SHP77 treated with DMSO at 0.1 percent for 48 hours (cell line): ENCODE data around the gene PRRC2B.
"Not testable (repeated sequence)": the region's sequence is repeated elsewhere in the genome, so short reads cannot be mapped to it uniquely, and the experiment has no call there.

Experiments
- DNase-seq: peaks from one replicate; lab custom pipeline; 2025; lab: John Stamatoyannopoulos, UW

PRRC2B gene

DNA sequence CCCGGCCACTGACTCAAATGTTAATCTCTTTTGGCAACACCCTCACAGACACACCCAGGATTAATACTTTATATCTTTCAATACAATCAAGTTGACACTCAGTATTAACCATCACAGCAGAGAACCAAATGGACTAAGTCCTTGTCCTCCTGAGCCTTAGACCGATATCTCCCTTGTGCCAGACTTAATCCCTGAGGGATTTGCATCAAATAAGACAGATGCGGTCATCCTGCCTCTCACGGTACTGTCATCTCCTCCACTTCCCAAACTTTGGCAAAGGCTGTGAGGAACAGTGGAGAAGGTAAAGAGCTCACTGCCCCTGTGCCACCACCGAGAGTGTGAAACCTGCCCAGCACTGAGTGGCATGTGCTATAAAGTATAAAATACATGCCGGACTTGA is 6.5 kb upstream of the PRRC2B start:
- no peak for DNase-seq

DNA sequence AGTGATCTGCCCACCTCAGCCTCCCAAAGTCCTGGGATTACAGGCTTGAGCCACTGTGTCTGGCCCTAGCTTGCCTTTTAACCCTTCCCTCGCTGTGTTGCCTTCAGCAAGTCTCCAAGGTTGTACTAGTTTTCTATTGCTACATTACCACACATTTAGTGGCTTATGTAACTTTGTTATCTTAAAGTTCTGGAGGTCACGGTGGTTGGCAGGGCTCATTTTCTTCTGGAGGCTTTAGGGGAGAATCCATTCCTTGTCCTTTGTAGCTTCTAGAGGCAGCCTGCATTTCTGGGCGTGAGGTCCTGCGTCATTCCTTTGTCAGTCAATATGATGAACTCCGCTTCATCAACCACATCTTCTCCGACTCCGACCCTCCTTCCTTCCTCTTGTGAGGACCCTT is 2.9 kb upstream of the PRRC2B start:
- DNase-seq = no peak

DNA sequence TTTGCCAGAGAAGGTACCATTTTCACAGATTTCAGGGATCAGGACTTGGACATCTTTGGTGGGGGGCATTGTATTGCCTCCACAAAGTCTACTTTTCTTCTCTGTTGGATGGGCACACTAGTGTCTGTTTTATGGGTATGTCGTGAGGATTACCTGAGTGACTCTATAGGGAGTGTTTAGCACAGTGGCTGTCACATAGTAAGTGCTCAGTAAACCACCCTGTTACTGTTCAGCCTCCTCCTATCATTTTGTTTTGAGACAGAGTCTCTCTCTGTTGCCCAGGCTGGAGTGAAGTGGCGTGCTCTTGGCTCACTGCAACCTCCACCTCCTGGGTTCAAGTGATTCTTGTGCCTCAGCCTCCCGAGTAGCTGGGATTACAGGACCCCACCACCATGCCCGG is 2.4 kb upstream of the PRRC2B start:
- no peak for DNase-seq

DNA sequence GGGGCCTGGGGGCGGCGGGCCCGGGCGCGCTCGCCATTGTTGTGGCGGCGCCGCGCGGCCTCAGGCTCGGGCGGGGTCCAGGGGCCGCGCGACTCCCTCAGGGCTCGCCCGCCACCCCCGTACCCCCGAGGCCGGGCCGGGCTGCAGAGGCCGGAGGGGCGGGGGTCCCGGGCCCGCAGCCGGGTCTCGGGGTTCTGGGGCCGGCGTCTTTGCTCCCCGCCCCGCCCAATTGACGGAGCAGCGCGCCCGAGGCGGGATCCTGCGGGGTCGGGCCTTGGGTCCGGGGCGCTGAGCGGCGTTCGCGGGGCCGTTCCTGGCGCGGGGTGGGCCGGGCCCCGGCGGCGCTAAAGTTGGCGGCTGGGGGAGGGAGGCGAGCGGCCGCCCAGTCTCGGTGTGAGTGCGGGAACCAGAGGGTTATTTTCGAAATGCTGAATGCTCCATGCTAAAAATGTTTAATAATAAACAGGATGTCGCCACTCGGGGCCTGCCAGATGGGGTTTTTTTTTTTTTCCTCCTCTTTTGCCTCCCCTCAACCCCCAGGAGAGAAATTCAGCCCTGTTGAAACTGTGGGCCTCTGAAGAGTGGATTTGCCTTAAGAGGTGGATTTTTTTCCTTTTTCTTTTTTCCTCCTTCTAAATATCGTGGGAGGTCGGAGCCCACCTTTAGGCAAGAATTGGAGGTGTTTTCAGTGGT is 724 bp downstream of the PRRC2B start:
- DNase-seq = no peak

DNA sequence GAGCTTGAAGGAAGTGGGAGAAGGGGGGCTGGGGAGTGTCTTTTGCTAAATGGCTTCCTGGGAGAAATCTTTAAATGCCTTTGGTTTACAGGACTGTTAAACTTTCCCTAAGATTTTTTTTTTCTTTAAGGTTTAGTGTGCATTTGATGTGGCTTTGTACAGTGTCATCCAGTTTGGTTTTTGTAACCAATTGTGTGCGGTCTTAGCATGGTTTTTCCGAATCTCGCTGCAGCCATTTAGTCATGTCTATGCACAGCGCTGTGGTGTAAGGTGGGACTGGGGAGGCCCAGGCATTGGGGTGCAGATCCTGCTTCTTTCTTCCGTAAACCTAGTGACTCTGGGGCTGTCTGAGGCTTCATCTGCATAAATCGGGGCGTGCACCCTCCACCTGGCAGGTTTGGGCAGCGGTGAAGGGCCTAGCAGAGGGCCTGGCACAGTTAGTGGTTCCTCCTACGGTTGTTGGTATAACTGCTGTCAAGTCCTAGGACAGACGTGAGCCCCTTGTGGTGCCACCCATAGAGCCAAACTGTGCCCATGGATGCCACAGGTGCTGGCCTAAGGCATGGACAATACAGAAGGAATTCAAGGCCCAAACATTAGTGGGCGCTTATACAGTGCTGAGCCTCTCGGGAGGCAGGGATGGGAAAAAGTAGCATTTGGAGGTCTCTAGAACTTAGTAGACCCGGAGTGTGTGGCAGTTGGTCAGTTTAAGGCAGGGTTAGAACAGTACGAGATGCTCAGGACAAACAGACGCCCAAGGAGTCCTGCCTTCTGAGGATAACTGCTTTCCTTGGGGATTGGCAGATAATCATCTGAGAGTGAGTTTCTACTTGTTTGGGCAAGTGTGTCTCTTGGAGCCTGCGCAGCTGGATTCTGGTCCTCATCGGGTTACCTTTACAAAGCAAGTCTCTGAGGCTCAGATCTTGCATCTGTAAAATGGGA is 1.5 kb downstream of the PRRC2B start:
- DNase-seq = no peak

DNA sequence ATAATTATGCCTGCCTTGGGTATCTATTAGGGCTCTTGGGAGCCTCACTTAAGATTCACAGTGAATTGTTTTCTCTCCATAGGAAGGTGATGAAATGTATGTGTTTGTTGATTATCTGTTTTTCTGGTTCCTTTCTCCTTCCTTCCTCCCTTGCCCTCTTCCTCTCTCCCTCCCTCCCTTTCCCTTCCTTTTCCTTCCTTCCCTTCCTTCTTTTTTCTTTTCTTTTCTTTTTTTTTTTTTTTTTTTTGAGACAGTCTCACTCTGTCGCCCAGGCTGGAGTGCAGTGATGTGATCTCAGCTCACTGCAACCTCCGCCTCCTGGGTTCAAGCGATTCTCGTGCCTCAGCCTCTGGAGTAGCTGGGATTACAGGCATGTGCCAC is 2.2 kb downstream of the PRRC2B start:
- DNase-seq = not testable (repeated sequence)

DNA sequence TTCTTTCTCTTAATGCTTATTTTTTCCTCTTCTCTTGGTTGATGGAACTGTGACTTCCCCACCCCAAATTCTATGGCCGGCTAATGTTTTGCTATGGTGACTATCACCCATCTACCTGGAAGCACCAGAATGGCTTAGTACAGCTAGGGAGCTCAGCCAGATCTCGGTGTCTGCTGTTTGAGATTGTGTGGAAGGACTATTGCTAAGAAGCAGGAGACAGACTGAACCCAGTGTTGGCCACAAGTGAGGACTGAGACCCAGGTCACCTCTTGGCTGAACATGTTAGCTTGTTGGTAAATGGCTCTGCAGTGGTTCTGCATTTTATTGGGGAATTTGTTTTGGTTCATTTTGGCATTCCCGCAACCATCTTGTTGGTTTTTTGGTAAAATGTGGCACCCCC is 2.7 kb downstream of the PRRC2B start:
- no peak for DNase-seq

DNA sequence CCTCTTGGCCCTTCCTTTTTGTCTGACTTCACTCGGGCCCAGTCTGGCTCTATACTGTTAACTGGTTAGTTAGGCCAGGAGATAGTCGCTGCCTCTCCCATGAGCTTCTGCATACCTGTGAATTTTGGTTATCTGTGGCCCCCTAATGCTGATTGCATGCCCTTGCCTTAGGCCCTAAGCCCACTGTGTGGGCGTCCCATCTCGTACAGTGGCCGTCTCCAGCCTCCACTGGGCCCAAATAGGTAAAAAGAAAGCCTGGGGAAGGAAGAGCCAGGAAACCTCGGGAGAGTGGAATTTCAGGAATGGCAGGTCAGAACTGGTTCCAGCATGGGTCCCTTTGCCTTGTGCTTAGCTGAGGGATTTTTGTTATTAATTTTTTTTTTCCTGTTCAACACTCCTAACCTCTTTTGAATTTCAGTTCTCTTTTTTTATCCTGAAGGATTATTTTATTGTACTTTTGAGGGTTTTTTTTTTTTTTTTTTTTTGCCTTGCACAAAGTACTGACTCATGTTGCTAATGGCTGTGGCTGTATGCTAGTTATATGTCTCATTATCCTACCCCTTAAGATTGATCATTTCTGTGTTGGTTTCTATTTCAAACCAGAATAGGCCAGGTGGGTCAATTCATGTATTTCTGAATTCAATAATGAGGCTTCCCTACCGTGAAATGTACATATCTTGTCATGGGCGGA is 3.4 kb downstream of the PRRC2B start:
- no peak for DNase-seq

DNA sequence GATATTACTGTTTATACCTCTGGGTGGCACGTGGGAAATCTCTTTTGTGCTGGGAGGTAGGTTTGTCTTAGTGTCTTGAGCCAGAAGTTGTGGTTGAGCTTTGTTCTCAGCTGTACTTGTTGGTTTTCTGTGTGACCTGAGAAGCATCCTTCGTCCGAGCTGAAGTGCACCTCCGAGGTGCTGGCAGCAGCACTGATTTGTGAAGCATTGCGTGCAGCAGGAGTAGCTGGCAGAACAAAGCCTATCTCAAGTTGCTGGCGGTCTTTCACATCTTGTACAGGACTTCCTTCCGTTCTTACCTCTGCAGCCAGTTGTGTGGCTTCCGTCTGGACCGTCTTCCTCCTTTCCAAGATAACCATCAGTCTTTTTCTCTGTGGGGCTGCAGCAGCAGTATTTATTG is 4.3 kb downstream of the PRRC2B start:
- DNase-seq = no peak

DNA sequence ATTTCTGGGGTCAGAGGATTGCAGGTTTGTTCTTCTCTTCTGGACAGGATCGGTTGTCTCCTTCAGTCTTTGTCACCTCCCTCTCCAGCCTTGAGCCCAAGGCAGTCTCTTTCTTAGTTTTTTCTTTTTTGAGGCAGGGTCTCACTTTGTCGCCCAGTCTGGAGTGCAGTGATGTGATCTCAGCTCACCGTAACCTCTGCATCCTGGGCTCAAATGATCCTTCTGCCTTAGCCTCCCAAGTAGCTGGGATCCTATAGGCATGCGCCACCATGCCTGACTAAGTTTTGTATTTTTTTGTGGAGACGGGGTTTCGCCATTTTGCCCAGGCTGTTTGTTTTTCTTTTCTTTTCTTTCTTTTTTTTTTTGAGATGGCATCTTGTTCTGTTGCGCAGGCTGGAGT is 6.1 kb downstream of the PRRC2B start:
- DNase-seq = no peak

DNA sequence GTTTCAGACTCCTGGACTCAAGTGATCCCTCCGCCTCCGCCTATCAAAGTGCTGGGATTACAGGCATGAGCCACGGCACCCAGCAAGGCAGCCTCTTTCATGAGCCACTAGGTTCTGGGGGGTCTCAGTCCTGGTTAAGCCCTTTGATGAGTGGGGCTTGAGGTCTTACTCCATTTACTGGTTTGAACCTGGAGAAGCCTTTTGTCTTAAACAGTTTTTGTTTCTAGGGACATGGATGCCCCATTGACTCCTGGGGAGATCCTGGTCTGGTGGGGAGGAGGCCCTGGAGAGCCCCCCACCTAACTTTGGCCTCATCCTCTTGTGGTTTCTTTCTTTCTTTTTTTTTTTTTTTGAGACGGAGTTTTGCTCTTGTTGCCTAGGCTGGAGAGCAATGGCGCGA is 6.7 kb downstream of the PRRC2B start:
- DNase-seq = no peak

DNA sequence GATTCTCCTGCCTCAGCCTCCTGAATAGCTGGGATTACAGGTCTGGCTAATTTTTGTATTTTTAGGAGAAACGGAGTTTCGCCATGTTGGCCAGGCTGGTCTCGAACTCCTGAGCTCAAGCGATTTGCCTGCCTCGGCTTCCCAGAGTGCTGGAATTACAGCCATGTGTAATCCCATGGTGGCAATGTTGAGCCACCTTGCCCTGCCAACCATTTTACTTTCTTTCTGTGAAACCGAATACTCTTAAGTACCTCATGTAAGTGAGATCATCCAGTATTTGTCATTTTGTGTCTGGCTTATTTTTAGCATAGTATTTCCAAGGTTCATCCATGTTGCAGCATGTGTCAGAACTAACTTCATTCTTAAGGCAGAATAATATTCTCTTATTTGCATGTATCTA is 8.2 kb downstream of the PRRC2B start:
- DNase-seq = no peak

DNA sequence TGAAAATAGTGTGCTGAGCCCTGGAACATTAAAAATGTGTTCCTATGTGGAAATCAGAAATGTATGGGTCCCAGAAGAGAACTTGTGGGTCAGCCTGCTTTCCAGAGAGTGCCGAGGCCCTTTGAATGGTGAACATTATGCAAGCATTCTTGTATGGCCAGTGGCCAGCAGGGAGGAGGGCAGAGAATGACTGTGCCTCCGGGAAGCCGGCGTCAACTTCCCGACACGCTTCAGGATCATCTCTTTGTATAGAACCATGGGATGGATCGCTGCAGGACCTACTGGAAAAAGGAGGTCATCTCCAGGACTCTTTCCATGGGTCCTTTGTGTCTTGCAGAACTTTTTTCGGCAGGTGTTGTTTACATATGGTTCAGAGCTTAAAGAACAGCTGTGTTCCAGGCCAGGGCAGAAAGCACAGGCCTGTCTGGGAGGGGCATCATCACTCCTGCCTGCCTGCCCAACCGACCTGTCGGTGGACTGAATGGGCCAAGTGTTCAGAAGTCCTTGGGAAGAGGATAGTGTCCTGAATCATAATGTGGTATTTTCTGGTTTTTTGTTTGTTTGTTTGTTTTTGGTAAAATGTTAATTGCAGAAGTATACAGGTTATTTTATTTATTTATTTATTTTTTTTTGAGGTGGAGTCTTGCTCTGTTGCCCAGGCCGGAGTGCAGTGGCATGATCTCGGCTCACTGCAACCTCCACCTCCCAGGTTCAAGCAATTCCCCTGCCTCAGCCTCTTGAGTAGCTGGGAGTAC is 9.0 kb downstream of the PRRC2B start:
- DNase-seq = peak; percentile 57

DNA sequence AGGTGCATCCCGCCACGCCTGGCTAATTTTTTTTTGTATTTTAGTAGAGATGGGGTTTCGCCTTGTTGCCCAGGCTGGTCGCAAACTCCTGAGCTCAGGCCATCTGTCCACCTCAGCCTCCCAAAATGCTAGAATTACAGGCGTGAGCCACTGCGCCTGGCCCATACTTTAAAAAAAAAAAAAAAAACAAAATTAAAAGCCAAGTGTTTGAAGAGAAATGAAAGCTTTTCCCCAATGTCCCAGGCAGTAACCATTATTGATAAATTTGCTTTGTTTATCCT is 9.5 kb downstream of the PRRC2B start:
- no peak for DNase-seq

DNA sequence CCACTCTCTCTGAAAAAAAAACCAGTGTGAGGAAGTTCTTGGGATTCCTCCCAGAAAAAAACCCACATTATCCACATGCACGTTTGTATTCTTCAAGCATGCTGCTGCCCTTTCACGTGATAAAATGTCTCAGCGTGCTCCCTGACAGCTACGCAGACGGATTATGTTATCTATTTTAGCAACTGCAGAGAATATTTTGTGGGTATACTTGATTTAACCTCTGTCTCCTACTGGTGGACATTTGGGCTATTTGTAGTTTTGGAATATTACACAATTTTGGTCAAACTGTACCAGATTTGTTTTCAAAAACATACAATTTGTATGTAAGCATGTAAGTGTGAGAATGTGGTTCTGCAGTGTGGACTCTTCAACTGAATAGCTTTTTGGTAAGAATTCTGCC is 10.7 kb downstream of the PRRC2B start:
- DNase-seq = no peak

DNA sequence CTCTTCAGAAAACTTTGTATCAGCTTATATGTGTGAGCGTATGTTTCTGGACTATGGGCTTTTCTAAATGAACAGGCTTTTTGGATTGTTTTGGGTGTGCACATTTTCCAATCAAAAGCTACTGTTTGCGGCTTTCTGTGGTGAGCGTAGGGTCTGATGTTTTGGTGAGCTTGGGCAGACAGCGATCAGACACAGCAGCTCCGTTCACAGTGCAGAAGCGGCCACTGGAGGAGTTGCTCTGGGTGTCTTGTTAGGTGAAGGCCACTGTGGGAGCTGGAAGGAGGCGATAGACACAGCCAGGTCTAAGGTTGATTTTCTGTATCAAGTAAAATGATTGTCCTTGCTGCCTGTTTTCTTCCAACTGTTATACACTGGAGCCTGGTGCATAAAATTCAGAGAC is 11.1 kb downstream of the PRRC2B start:
- no peak for DNase-seq

DNA sequence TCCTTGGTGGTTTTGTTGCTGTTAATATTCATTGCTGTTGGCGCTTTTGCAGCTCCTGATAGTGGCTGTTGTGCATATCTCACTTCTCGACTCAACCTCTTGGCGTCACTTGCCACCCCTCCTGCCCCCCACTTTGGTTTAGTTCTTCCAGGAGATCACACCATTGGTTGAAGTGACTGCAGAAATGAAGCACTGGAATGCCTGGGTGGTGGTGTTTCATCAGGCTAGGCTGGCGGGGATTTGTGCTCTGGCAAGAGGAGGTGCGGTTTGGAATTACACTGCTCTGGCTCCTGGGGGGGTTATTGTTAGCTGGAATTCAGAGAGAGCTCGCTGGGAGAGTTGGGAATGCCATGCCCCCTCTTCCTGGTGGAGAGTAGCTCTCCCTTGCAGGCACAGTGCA is 11.5 kb downstream of the PRRC2B start:
- DNase-seq = no peak

DNA sequence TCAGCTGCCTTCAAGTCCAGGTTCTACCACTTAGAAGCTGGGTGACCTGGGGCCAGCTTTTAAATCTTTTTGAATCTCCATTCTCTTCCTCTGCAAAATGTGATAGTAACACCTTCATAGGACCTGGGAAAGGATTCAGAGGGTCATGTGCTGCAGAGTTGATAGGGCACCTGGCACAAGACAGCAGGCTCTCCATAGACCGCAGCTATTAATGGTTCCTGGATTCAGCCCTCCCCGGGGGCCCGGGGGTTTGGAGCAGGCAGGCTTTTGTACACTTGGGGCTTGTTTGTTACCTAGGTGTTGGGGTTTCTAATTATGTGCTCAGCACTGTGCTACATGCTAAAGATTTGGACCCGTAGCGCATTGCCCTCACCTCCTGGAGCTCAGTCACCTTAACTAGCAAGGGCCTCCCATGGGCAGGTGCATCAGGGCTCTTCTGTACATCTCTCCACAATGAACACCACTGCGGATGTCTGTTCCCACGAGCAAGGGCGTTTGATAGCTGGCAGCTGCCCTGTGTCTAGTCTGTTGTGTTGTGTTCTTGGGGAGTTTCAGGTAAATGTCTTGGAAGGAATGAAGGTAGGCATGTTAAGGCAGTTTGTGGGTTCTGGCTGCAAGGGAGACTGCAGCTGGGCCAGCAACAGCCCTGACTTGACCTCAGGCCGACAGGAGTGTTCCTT is 12.1 kb downstream of the PRRC2B start:
- no peak for DNase-seq

DNA sequence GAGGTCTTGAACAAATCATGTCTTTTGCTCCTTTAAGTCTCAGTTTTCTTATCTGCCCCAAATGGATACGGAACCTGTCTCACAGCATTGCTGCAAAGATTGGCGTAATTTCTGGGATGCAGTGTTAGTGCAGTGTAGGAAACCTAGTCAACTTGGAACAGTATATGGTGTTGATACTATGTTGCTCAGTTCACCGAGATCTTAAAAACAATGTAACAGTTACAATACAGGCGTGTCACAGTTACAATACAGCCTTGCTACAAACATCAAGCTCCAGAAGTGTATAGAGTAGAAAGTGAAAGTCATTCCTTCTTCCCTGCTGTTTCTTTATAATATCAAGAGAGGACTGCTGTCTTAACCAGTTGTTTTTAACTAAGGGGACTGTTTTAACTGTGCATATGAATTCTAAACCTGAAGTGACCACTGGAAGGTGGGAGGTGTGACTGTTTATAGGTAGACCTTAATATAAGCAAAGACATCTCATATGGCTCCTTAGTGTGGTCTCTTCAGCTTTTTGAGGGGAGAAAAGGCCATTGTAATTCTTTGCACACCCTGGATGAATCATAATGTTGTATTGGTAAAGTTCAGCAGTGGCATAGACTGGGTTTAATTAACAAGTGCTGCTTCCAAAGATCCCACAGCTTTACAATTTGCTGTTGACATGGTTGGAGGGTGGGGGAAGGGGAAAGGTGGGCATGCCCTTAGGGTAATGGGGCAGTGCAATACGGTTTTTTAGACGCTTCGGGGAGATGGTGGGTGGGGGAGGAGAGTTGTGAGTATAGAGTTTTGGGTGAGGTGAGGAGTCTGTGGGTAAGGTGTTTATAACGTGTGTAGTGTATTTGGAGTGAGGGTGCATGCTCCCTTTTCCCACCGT is 12.9 kb downstream of the PRRC2B start:
- no peak for DNase-seq

DNA sequence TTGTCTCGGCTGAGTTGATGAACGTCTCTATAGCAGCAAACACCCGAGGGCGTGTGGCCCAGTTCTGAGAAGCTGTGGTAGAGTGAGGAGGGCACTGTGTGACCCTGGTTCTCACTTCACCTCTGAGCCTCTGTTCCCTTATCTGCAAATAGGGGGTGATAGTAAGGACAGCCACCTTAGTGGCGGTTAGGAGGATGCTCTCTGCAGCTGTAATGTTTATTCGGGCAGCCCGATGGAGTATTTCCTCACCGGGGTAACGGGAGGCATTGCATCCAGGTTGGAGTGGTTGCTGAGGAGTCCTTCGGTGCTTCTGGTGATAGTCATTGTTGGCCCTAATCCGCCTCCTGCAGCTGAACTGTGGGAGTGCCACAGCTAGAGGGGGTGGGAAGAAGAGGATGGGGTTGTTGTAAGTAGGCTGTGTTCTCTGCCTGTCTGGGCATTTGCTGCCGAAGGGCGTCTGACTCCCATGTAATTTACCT is 13.9 kb downstream of the PRRC2B start:
- DNase-seq = no peak
